Activated naive CD8-positive, alpha-beta T cell treated with anti-CD3 and anti-CD28 coated beads for 36 hours (primary cell): ENCODE data around the gene OR2G6. TPM values are rescaled to one million over a fixed set of nuclear protein-coding genes. Genes with fewer than 3 reads are reported as not detected.
"Not testable (repeated sequence)": the region's sequence is repeated elsewhere in the genome, so short reads cannot be mapped to it uniquely, and the experiment has no call there.

Experiments
- DNase-seq: peaks from one replicate; pipeline ENCODE4 v3.0.0; 2021
- H3K27ac Mint-ChIP-seq: one replicate; pipeline ENCODE4 v1.8.0; 2022; ENCODE audit warnings: mild to moderate bottlenecking, moderate library complexity, mixed read lengths
- H3K27me3 Mint-ChIP-seq: one replicate; pipeline ENCODE4 v1.8.0; 2022; ENCODE audit warnings: mild to moderate bottlenecking, mixed read lengths
- H3K36me3 Mint-ChIP-seq: one replicate; pipeline ENCODE4 v1.8.0; 2021; ENCODE audit warnings: mild to moderate bottlenecking, mixed read lengths
- H3K4me1 Mint-ChIP-seq: one replicate; pipeline ENCODE4 v1.8.0; 2021; ENCODE audit warnings: mixed read lengths
- H3K4me3 Mint-ChIP-seq: one replicate; pipeline ENCODE4 v1.8.0; 2022; ENCODE audit warnings: mild to moderate bottlenecking, moderate library complexity, mixed read lengths
- H3K9me3 Mint-ChIP-seq: one replicate; pipeline ENCODE4 v1.8.0; 2022; ENCODE audit warnings: mixed read lengths
- total RNA-seq, 2 experiments: library from RNA; stranded (reverse); gene quantifications; one replicate each; pipeline ENCODE4 v1.2.3, GENCODE V29; 2021

Gene OR2G6
- total RNA-seq, 2 experiments from 2014 or later = not detected

GRCh38 chr1:248562672-248563071 lies 54.8 kb downstream of the OR2G6 start, which contains the start of gene OR2T29:
Gene OR2T29, minus strand, starts transcription at chr1:248562772. Its CDS starts 3,281 bp downstream, at chr1:248559491.
- not testable (repeated sequence) for H3K27me3 Mint-ChIP-seq, H3K36me3 Mint-ChIP-seq, H3K4me3 Mint-ChIP-seq, H3K9me3 Mint-ChIP-seq, H3K4me1 Mint-ChIP-seq, DNase-seq, H3K27ac Mint-ChIP-seq

GRCh38 chr1:248565530-248566373 lies 57.9 kb downstream of the OR2G6 start:
- H3K4me1 Mint-ChIP-seq, DNase-seq, H3K36me3 Mint-ChIP-seq, H3K27me3 Mint-ChIP-seq, H3K9me3 Mint-ChIP-seq: not testable (repeated sequence)
- Mint-ChIP-seq H3K4me3 (peak overlapping the region; percentile 76), H3K27ac (peak overlapping the region; percentile 95)

GRCh38 chr1:248569049-248569448 lies 61.2 kb downstream of the OR2G6 start:
- H3K27ac Mint-ChIP-seq, DNase-seq, H3K27me3 Mint-ChIP-seq, H3K4me3 Mint-ChIP-seq, H3K36me3 Mint-ChIP-seq, H3K4me1 Mint-ChIP-seq, H3K9me3 Mint-ChIP-seq: not testable (repeated sequence)

- H3K27ac Mint-ChIP-seq, H3K9me3 Mint-ChIP-seq, H3K36me3 Mint-ChIP-seq, H3K27me3 Mint-ChIP-seq, H3K4me1 Mint-ChIP-seq, DNase-seq, H3K4me3 Mint-ChIP-seq: not testable (repeated sequence)
Observed at GRCh38 chr1:248570811-248571210, 62.9 kb downstream of the OR2G6 start.

GRCh38 chr1:248572049-248572448 lies 64.2 kb downstream of the OR2G6 start:
- not testable (repeated sequence) for DNase-seq, H3K36me3 Mint-ChIP-seq, H3K9me3 Mint-ChIP-seq

GRCh38 chr1:248573856-248574255 lies 66.0 kb downstream of the OR2G6 start:
- H3K27ac Mint-ChIP-seq, H3K9me3 Mint-ChIP-seq, H3K36me3 Mint-ChIP-seq, H3K4me3 Mint-ChIP-seq, H3K4me1 Mint-ChIP-seq, H3K27me3 Mint-ChIP-seq, DNase-seq: not testable (repeated sequence)

More at GRCh38 chr1:248572049-248572448, 64.2 kb downstream of the OR2G6 start:
- H3K4me1 Mint-ChIP-seq, H3K4me3 Mint-ChIP-seq, H3K27ac Mint-ChIP-seq, H3K27me3 Mint-ChIP-seq: not testable (repeated sequence)

GRCh38 chr1:248574657-248575056 lies 66.8 kb downstream of the OR2G6 start, which contains the start of gene OR2T34:
Gene OR2T34, minus strand, starts transcription at chr1:248574757. Its CDS starts 0 bp downstream, at chr1:248574757.
- H3K36me3 Mint-ChIP-seq, H3K4me1 Mint-ChIP-seq, DNase-seq, H3K27ac Mint-ChIP-seq, H3K4me3 Mint-ChIP-seq, H3K27me3 Mint-ChIP-seq, H3K9me3 Mint-ChIP-seq: not testable (repeated sequence)

- Mint-ChIP-seq H3K27ac (no peak overlapping the region), H3K27me3 (no peaks in the 10 kb centered on the region), H3K36me3 (no peaks in the 10 kb centered on the region), H3K4me3 (no peak overlapping the region), H3K9me3 (peaks cover 8% of the 10 kb centered on the region), H3K4me1 (no peaks in the 10 kb centered on the region)
- DNase-seq = no peak
Observed at GRCh38 chr1:248576260-248576980, 68.5 kb downstream of the OR2G6 start.

Other genes starting within 250 kb of the OR2G6 start
- not detected for gene OR2T33, start 230.1 kb upstream of the OR2G6 start, total RNA-seq
- gene OR2T12, start 204.6 kb upstream of the OR2G6 start, total RNA-seq = not detected
- not detected for gene OR2M7, start 183.5 kb upstream of the OR2G6 start, total RNA-seq
- not detected for gene OR14C36, start 159.3 kb upstream of the OR2G6 start, total RNA-seq
- gene OR2T4, start 146.4 kb upstream of the OR2G6 start, total RNA-seq = not detected
- gene OR2T6, start 132.3 kb upstream of the OR2G6 start, total RNA-seq = not detected
- gene OR2T1, start 105.0 kb upstream of the OR2G6 start, total RNA-seq = not detected
- gene OR2T2, start 62.4 kb upstream of the OR2G6 start, total RNA-seq = not detected
- not detected for gene OR2T3, start 34.7 kb upstream of the OR2G6 start, total RNA-seq
- gene OR2T5, start 19.5 kb upstream of the OR2G6 start, total RNA-seq = not detected
- not detected for gene OR2T29, start 54.7 kb downstream of the OR2G6 start, total RNA-seq
- gene OR2T34, start 66.7 kb downstream of the OR2G6 start, total RNA-seq = not detected
- gene OR2T10, start 89.6 kb downstream of the OR2G6 start, total RNA-seq = not detected
- not detected for gene OR2T11, start 127.0 kb downstream of the OR2G6 start, total RNA-seq
- not detected for gene OR2T35, start 137.2 kb downstream of the OR2G6 start, total RNA-seq
- not detected for gene OR2T27, start 147.5 kb downstream of the OR2G6 start, total RNA-seq
- gene OR14I1, start 194.7 kb downstream of the OR2G6 start, total RNA-seq = not detected
- not detected for gene LYPD8, start 247.7 kb downstream of the OR2G6 start, total RNA-seq